GM18909 (cell line): ENCODE results near the gene SPIRE1.

ENCODE experiments used
- ATAC-seq: cut with Tn5 transposase; IDR thresholded peaks from one replicate; pipeline ENCODE4 v1.9.1; 2021; ENCODE audit warnings: mild to moderate bottlenecking; ENCODE audit not compliant: unreplicated experiment, poor library complexity

The SPIRE1 gene

GRCh38 chr18:12460874-12461273 lies 197.0 kb downstream of the SPIRE1 start:
- no peak for ATAC-seq

GRCh38 chr18:12458771-12459170 lies 199.1 kb downstream of the SPIRE1 start:
- no peak for ATAC-seq

GRCh38 chr18:12456441-12456840 lies 201.5 kb downstream of the SPIRE1 start:
- no peak for ATAC-seq

- no peak for ATAC-seq
These were observed 202.4 kb downstream of the SPIRE1 start for GRCh38 chr18:12455496-12455895.

- ATAC-seq = no peak
These were observed 205.1 kb downstream of the SPIRE1 start for GRCh38 chr18:12452784-12453183.

GRCh38 chr18:12451428-12451827 lies 206.5 kb downstream of the SPIRE1 start:
- no peak for ATAC-seq

GRCh38 chr18:12449051-12449785 lies 208.7 kb downstream of the SPIRE1 start:
- no peak for ATAC-seq

GRCh38 chr18:12445554-12445953 lies 212.4 kb downstream of the SPIRE1 start:
- no peak for ATAC-seq

GRCh38 chr18:12443551-12443950 lies 214.4 kb downstream of the SPIRE1 start:
- no peak for ATAC-seq

GRCh38 chr18:12442946-12443345 lies 215.0 kb downstream of the SPIRE1 start:
- ATAC-seq = no peak

GRCh38 chr18:12441475-12442034 lies 216.4 kb downstream of the SPIRE1 start:
- no peak for ATAC-seq

- ATAC-seq = no peak
These were observed 219.7 kb downstream of the SPIRE1 start for GRCh38 chr18:12438257-12438656.

GRCh38 chr18:12435867-12436266 lies 222.0 kb downstream of the SPIRE1 start:
- no peak for ATAC-seq

- no peak for ATAC-seq
These were observed 223.4 kb downstream of the SPIRE1 start for GRCh38 chr18:12434541-12434929.

GRCh38 chr18:12433829-12434540 lies 223.9 kb downstream of the SPIRE1 start:
- ATAC-seq = no peak

- no peak for ATAC-seq
These were observed 225.0 kb downstream of the SPIRE1 start for GRCh38 chr18:12432881-12433280.

- no peak for ATAC-seq
These were observed 225.7 kb downstream of the SPIRE1 start for GRCh38 chr18:12432196-12432595.

GRCh38 chr18:12431561-12431960 lies 226.3 kb downstream of the SPIRE1 start:
- ATAC-seq = no peak

- ATAC-seq = no peak
These were observed 227.5 kb downstream of the SPIRE1 start for GRCh38 chr18:12430137-12430990.

- ATAC-seq = no peak
These were observed 228.4 kb downstream of the SPIRE1 start for GRCh38 chr18:12429556-12429955.

GRCh38 chr18:12428923-12429322 lies 229.0 kb downstream of the SPIRE1 start:
- no peak for ATAC-seq
